Measurements from ENCODE around the gene ETV2. TPM values are rescaled to one million over a fixed set of nuclear protein-coding genes. Genes with fewer than 3 reads are reported as not detected.

The ETV2 gene
- total RNA-seq, 1 donor from 2014 or later = 1.1 TPM

- H3K9me3 Mint-ChIP-seq = no peaks in the 10 kb centered on the region
- H3K4me1 Mint-ChIP-seq (ENCODE audit: unreplicated experiment) = no peaks in the 10 kb centered on the region
- no peaks in the 10 kb centered on the region for H3K27me3 Mint-ChIP-seq
- no peak for DNase-seq (ENCODE audit: extremely low spot score, unreplicated experiment)
- H3K36me3 Mint-ChIP-seq = peaks cover 25% of the 10 kb centered on the region
- no peak overlapping the region for H3K4me3 Mint-ChIP-seq
- TF ChIP-seq, protein P1, sequence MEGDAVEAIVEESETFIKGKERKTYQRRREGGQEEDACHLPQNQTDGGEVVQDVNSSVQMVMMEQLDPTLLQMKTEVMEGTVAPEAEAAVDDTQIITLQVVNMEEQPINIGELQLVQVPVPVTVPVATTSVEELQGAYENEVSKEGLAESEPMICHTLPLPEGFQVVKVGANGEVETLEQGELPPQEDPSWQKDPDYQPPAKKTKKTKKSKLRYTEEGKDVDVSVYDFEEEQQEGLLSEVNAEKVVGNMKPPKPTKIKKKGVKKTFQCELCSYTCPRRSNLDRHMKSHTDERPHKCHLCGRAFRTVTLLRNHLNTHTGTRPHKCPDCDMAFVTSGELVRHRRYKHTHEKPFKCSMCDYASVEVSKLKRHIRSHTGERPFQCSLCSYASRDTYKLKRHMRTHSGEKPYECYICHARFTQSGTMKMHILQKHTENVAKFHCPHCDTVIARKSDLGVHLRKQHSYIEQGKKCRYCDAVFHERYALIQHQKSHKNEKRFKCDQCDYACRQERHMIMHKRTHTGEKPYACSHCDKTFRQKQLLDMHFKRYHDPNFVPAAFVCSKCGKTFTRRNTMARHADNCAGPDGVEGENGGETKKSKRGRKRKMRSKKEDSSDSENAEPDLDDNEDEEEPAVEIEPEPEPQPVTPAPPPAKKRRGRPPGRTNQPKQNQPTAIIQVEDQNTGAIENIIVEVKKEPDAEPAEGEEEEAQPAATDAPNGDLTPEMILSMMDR (conservative IDR thresholded peaks at IDR 0.05) = no peak
- no peak overlapping the region for H3K27ac Mint-ChIP-seq
Measured at GRCh38 chr19:35656700-35657099, 15.2 kb downstream of the ETV2 start.

DNA sequence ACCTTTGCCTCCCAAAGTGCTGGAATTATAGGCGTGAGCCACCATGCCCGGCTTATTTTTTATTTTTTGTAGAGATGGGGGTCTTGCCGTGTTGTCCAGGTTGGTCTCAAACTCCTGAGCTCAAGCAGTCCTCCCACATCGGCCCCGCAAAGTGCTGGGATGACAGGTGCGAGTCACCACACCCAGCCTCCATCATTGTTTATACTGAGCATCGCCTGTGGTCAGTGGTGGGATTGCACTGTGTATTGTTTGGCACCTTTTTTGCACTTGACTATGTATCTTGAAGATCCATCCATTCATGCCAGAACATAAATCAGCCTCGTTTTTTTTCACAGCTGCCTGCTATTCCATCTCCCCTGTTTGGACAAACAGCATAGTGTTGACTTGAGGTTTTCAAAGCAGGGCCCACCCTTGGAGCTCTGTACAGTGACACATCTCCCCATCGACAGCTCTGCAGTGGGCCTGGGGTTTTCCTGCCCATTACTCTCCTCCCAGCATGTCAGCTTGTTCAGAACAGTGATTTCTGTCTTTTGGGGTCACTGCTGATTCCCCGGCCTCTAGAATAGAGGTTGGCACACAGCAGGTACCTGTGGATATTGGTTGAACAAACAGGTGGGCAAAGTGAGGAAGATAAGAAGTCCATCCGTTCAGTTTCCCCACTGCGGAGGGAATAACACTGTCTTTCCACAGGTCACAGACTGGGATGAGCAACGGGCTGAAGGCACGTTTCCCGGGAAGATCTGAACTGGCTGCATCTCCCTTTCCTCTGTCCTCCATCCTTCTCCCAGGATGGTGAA is 16.6 kb downstream of the ETV2 start:
- Mint-ChIP-seq H3K27me3 (no peaks in the 10 kb centered on the region), H3K4me3 (no peak overlapping the region), H3K4me1 (ENCODE audit: unreplicated experiment) (no peaks in the 10 kb centered on the region), H3K9me3 (no peaks in the 10 kb centered on the region), H3K36me3 (peaks cover 29% of the 10 kb centered on the region), H3K27ac (no peak overlapping the region)
- no peak for DNase-seq (ENCODE audit: extremely low spot score, unreplicated experiment)
- TF ChIP-seq, protein P1 (conservative IDR thresholded peaks at IDR 0.05) = peak; percentile 42

- Mint-ChIP-seq H3K9me3 (no peaks in the 10 kb centered on the region), H3K27me3 (no peaks in the 10 kb centered on the region), H3K36me3 (peaks cover 20% of the 10 kb centered on the region), H3K27ac (no peak overlapping the region), H3K4me1 (ENCODE audit: unreplicated experiment) (no peaks in the 10 kb centered on the region), H3K4me3 (no peak overlapping the region)
- no peak for DNase-seq (ENCODE audit: extremely low spot score, unreplicated experiment)
- TF ChIP-seq, protein P1 (conservative IDR thresholded peaks at IDR 0.05) = no peak
Measured at GRCh38 chr19:35661995-35662340, 20.4 kb downstream of the ETV2 start.

GRCh38 chr19:35663981-35664380 is 22.4 kb downstream of the ETV2 start:
- H3K36me3 Mint-ChIP-seq = peaks cover 13% of the 10 kb centered on the region
- no peaks in the 10 kb centered on the region for H3K4me1 Mint-ChIP-seq (ENCODE audit: unreplicated experiment)
- H3K9me3 Mint-ChIP-seq = no peaks in the 10 kb centered on the region
- TF ChIP-seq, protein P1 (conservative IDR thresholded peaks at IDR 0.05) = no peak
- no peak overlapping the region for H3K27ac Mint-ChIP-seq
- no peak for DNase-seq (ENCODE audit: extremely low spot score, unreplicated experiment)
- H3K27me3 Mint-ChIP-seq = peaks cover under 1% of the 10 kb centered on the region
- no peak overlapping the region for H3K4me3 Mint-ChIP-seq

GRCh38 chr19:35665157-35665556 is 23.6 kb downstream of the ETV2 start:
- Mint-ChIP-seq H3K4me1 (ENCODE audit: unreplicated experiment) (no peaks in the 10 kb centered on the region), H3K9me3 (no peaks in the 10 kb centered on the region), H3K4me3 (no peak overlapping the region), H3K27me3 (peaks cover 12% of the 10 kb centered on the region), H3K27ac (no peak overlapping the region), H3K36me3 (peaks cover 9% of the 10 kb centered on the region)
- TF ChIP-seq, protein P1 (conservative IDR thresholded peaks at IDR 0.05) = no peak
- DNase-seq (ENCODE audit: extremely low spot score, unreplicated experiment) = no peak
